HUES64 (cell line): ENCODE measurements around the gene KPNB1.

Source experiments
- H3K27ac ChIP-seq: 2 replicates; pipeline ENCODE4 v1.7.0; 2013; ENCODE audit warnings: low read depth, low read length, inconsistent platforms
- H3K27me3 ChIP-seq: 2 replicates; pipeline ENCODE4 v1.6.1; 2013; ENCODE audit warnings: mild to moderate bottlenecking, low read length; ENCODE audit not compliant: insufficient read depth
- H3K36me3 ChIP-seq: 2 replicates; pipeline ENCODE4 v1.6.1; 2013; ENCODE audit warnings: mild to moderate bottlenecking, low read length; ENCODE audit not compliant: insufficient read depth
- H3K4me1 ChIP-seq: 2 replicates; pipeline ENCODE4 v1.6.1; 2013; ENCODE audit warnings: mild to moderate bottlenecking, low read length, moderate library complexity; ENCODE audit not compliant: insufficient read depth
- H3K4me3 ChIP-seq: 2 replicates; pipeline ENCODE4 v1.5.1; 2013; ENCODE audit warnings: mild to moderate bottlenecking, low read length, moderate library complexity
- H3K9ac ChIP-seq: 2 replicates; pipeline ENCODE4 v1.6.1; 2013; ENCODE audit warnings: mild to moderate bottlenecking, low read depth, low read length
- H3K9me3 ChIP-seq: 2 replicates; pipeline ENCODE4 v1.6.1; 2013; ENCODE audit warnings: low read depth, low read length; ENCODE audit not compliant: insufficient read depth
- WGBS: fragments of 150-250, 120-280 bp; methylation state at CpG from one replicate; pipeline ENCODE4 v1.1.7; 2013; ENCODE audit warnings: missing lambda C conversion rate; 5-methylcytosine and 5-hydroxymethylcytosine counted together

The KPNB1 gene

GRCh38 chr17:47700471-47701449 is 51.0 kb downstream of the KPNB1 start:
- H3K27ac ChIP-seq: no peak overlapping the region
- H3K9me3 ChIP-seq: no peaks in the 10 kb centered on the region
- no peaks in the 10 kb centered on the region; the same call in 1 of the 2 replicates for H3K27me3 ChIP-seq
- no peak overlapping the region for H3K9ac ChIP-seq
- H3K4me1 ChIP-seq: 0 out of 2 replicates have a peak, but pooled peaks cover 8% of the 10 kb centered on the region
- H3K4me3 ChIP-seq: no peak overlapping the region
- 93% methylated on average over 12 of the region's 13 CpGs for WGBS
- H3K36me3 ChIP-seq: peaks cover 4% of the 10 kb centered on the region; the same call in 1 of the 2 replicates

- 84% methylated on average over 4 of the region's 4 CpGs for WGBS
- Histone ChIP-seq H3K27ac (no peak overlapping the region), H3K9ac (no peak overlapping the region)
Observed at GRCh38 chr17:47701608-47702007, 51.9 kb downstream of the KPNB1 start.

GRCh38 chr17:47702391-47702995 is 52.8 kb downstream of the KPNB1 start:
- Histone ChIP-seq H3K4me3 (no peak overlapping the region), H3K9ac (no peak overlapping the region), H3K4me1 (0 out of 2 replicates have a peak, but pooled peaks cover 8% of the 10 kb centered on the region), H3K9me3 (no peaks in the 10 kb centered on the region), H3K27me3 (peaks cover 7% of the 10 kb centered on the region), H3K36me3 (peaks cover 4% of the 10 kb centered on the region; the same call in 1 of the 2 replicates), H3K27ac (no peak overlapping the region)
- 88% methylated on average over 11 of the region's 12 CpGs for WGBS

More at GRCh38 chr17:47701608-47702007, 51.9 kb downstream of the KPNB1 start:
- peaks cover 4% of the 10 kb centered on the region; the same call in 1 of the 2 replicates for H3K36me3 ChIP-seq
- H3K27me3 ChIP-seq: no peaks in the 10 kb centered on the region
- H3K4me3 ChIP-seq: no peak overlapping the region
- 0 out of 2 replicates have a peak, but pooled peaks cover 8% of the 10 kb centered on the region for H3K4me1 ChIP-seq
- H3K9me3 ChIP-seq: no peaks in the 10 kb centered on the region

GRCh38 chr17:47703191-47703591 is 53.5 kb downstream of the KPNB1 start:
- H3K4me3 ChIP-seq: no peak overlapping the region
- H3K27ac ChIP-seq: no peak overlapping the region
- 88% methylated on average over 15 of the region's 15 CpGs for WGBS
- no peaks in the 10 kb centered on the region for H3K9me3 ChIP-seq
- 0 out of 2 replicates have a peak, but pooled peaks cover 8% of the 10 kb centered on the region for H3K4me1 ChIP-seq
- H3K9ac ChIP-seq: no peak overlapping the region
- peaks cover 4% of the 10 kb centered on the region; the same call in 1 of the 2 replicates for H3K36me3 ChIP-seq
- H3K27me3 ChIP-seq: peaks cover 14% of the 10 kb centered on the region

- peaks cover 17% of the 10 kb centered on the region for H3K27me3 ChIP-seq
- no peak overlapping the region for H3K27ac ChIP-seq
- no peak overlapping the region for H3K9ac ChIP-seq
- WGBS: 91% methylated on average over 5 of the region's 5 CpGs
- H3K9me3 ChIP-seq: no peaks in the 10 kb centered on the region
- 0 out of 2 replicates have a peak, but pooled peaks cover 8% of the 10 kb centered on the region for H3K4me1 ChIP-seq
- peaks cover 4% of the 10 kb centered on the region; the same call in 1 of the 2 replicates for H3K36me3 ChIP-seq
- no peak overlapping the region for H3K4me3 ChIP-seq
Observed at GRCh38 chr17:47703671-47704070, 54.0 kb downstream of the KPNB1 start.

- 88% methylated on average over 14 of the region's 14 CpGs for WGBS
Observed at GRCh38 chr17:47704116-47704515, 54.4 kb downstream of the KPNB1 start.

GRCh38 chr17:47704736-47705135 is 55.0 kb downstream of the KPNB1 start:
- Histone ChIP-seq H3K9ac (no peak overlapping the region), H3K27me3 (peaks cover 26% of the 10 kb centered on the region)
- 83% methylated on average over 6 of the region's 6 CpGs for WGBS

More at GRCh38 chr17:47704116-47704515, 54.4 kb downstream of the KPNB1 start:
- Histone ChIP-seq H3K4me3 (no peak overlapping the region), H3K27ac (no peak overlapping the region), H3K36me3 (peaks cover 4% of the 10 kb centered on the region; the same call in 1 of the 2 replicates), H3K9me3 (no peaks in the 10 kb centered on the region), H3K27me3 (peaks cover 20% of the 10 kb centered on the region), H3K4me1 (0 out of 2 replicates have a peak, but pooled peaks cover 6% of the 10 kb centered on the region), H3K9ac (no peak overlapping the region; the same call in 1 of the 2 replicates)

GRCh38 chr17:47705536-47706530 is 56.1 kb downstream of the KPNB1 start:
- Histone ChIP-seq H3K9ac (no peak overlapping the region), H3K4me1 (0 out of 2 replicates have a peak, but pooled peaks cover 5% of the 10 kb centered on the region), H3K36me3 (no peaks in the 10 kb centered on the region), H3K4me3 (no peak overlapping the region), H3K27me3 (peaks cover 29% of the 10 kb centered on the region), H3K27ac (no peak overlapping the region), H3K9me3 (no peaks in the 10 kb centered on the region)
- WGBS: 78% methylated on average over 12 of the region's 12 CpGs

More at GRCh38 chr17:47704736-47705135, 55.0 kb downstream of the KPNB1 start:
- H3K4me1 ChIP-seq: 0 out of 2 replicates have a peak, but pooled peaks cover 5% of the 10 kb centered on the region
- H3K27ac ChIP-seq: no peak overlapping the region
- peaks cover 4% of the 10 kb centered on the region; the same call in 1 of the 2 replicates for H3K36me3 ChIP-seq
- no peaks in the 10 kb centered on the region for H3K9me3 ChIP-seq
- no peak overlapping the region for H3K4me3 ChIP-seq

- 86% methylated on average over 4 of the region's 4 CpGs for WGBS
- Histone ChIP-seq H3K27ac (no peak overlapping the region), H3K9ac (no peak overlapping the region)
Observed at GRCh38 chr17:47707056-47707804, 57.5 kb downstream of the KPNB1 start.

More at GRCh38 chr17:47707056-47707804, 57.5 kb downstream of the KPNB1 start:
- 0 out of 2 replicates have a peak, but pooled peaks cover under 1% of the 10 kb centered on the region for H3K4me1 ChIP-seq
- H3K36me3 ChIP-seq: no peaks in the 10 kb centered on the region
- H3K4me3 ChIP-seq: no peak overlapping the region
- H3K9me3 ChIP-seq: no peaks in the 10 kb centered on the region
- H3K27me3 ChIP-seq: peaks cover 32% of the 10 kb centered on the region
